Glomerular endothelial cell (primary cell): ENCODE measurements around the gene TEAD2. TPM values are rescaled to one million over a fixed set of nuclear protein-coding genes. Genes with fewer than 3 reads are reported as not detected.

Experiments
- DNase-seq: peaks from one replicate; pipeline ENCODE4 v3.0.0-alpha.2; 2011; ENCODE audit warnings: low read depth, low spot score; ENCODE audit errors: extremely low read depth
- total RNA-seq: library from RNA; depleted of rRNA; stranded (reverse); fragments of >200 nt; gene quantifications from 2 replicates; pipeline ENCODE4 v1.2.3, GENCODE V29; 2015

Gene TEAD2
- total RNA-seq, 1 donor from 2014 or later, result 55.2 TPM

DNA sequence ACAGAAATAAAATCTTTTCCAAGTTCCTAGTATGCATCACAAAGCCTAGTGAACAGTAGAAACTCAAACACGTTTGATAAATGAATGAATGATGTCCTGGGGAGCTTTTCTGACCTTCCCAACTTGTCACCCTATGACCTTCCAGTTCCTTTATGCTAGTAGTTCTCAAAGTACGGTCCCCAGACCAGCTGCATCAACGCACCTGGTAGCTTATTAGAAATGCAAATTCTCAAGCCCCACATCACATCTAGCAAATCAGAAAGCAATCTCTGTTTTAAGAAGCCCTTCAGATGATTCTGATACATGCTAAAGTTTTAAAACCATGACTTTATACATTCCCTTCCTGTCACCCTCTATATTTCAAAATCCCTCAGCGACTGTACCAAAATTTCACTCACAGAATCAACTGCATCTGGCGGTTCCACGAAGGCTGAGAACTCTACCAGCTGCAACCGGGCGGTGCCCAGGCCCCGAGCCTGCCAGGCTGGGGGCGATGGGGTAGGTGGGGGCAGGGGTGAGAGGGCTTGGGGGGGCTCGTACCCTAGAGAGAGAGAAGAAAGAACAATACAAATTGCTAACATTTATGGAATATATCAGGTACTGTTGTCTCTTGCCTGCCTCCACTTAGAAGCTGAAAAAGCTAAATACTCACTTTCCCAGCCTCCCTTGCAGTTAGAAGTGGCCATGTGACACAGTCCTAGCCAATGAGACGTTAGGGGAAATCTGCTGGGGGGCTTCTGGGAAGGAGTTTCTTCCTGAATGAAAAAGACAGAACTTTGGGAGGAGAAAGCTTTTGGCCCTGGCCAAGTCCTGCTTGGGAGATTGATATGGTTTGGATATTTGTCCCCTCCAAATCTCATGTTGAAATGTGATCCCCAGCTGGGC, 13.7 kb downstream of the TEAD2 start:
- no peak for DNase-seq

DNA sequence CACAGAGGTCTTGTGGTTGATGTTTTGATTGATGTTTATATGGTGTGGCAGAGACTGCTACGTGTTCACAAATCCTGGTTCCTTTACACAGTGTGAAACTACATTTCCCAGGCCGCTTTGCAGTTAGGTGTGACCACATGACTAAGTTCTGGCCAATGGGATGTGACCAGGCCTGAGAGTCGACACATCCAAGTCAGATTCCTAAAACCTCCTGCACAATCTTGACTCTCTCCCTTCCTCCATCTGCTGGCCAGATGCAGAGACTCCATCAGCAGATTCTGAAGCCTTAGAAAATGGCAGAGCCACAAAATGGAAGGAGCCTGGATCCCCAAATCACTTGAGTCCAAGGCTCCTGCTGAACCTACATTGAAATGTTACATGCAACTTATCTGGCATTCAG, 14.4 kb downstream of the TEAD2 start:
- DNase-seq, result no peak

DNA sequence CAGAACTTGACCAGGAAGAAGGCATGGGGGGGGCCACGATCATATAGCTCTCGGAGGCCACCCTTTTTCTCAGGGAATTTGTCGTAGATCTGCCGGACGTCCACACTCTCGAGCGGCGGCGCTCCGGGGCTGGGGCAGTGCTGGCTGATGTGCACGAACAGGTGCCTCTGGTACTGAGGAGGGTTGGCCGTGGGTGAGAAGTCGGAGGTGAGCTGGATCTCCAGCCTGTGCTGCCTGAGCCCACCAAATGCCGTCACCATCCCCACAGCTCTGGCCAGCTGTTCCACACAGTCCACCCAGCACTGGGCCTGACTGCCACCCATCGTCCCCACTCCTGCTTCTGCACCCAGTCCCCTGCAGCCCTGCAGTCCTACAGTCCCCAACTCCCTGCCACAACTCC, 15.0 kb downstream of the TEAD2 start:
- no peak for DNase-seq

DNA sequence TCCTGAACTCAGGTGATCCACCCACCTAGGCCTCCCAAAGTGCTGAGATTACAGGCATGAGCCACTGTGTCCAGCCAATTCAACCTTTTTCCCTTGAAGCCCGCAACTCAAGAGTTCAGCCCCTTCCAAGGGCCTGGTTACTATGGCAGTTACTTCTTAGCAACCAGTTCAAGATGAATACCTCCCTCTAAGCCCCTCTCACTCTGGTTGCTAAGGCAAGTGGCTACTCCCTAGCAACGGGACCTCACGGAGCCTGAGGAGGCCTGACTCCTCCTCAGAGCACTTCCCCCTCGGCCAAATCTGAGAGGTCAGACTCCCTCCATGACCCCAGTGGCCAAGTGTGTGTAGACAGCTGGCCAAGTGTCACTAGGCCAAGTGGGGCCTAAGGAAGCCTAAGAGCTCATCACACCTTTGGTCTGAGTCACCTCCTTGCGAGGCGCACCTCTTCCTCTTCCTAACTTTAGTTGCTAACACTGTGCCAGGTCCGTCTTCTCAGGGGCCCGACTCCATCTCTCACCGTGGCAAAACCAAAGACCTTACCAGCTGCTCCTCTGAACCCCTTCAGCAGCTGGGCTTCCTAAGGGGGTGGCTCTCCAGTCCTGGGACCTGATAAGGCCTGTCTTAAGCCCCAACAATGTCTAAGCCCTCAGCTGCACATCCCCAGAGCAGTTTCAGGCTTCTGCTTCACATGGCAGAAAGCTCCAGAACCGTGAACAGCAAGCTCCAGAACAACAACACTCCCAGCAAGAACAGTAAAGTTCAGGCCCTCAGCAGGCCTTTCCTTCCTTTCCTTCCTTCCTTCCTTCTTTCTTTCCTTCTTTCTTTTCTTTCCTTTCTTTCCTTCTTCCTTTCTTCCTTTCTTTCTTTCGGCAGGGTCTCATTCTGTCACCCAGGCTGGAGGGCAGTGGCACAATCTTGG, 17.5 kb downstream of the TEAD2 start:
- no peak for DNase-seq

DNA sequence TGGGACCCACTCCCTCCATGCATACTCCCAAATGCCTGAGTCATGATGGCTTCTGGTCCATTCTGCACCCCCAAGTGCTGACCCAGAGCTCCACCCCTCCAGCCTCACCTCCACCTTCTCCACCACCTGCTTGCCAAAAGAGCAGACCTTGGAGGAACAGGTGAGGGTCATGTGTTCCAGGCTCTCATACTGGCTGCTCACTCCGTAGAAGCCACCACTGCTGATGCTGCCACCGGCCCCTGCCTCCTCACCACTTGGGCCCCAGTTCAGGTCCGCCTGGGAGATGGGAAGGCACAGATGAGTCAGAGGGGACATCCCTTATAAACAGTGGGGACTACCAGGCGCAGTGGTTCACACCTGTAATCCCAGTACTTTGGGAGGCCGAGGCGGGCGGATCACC, 19.1 kb downstream of the TEAD2 start:
- DNase-seq, result no peak

DNA sequence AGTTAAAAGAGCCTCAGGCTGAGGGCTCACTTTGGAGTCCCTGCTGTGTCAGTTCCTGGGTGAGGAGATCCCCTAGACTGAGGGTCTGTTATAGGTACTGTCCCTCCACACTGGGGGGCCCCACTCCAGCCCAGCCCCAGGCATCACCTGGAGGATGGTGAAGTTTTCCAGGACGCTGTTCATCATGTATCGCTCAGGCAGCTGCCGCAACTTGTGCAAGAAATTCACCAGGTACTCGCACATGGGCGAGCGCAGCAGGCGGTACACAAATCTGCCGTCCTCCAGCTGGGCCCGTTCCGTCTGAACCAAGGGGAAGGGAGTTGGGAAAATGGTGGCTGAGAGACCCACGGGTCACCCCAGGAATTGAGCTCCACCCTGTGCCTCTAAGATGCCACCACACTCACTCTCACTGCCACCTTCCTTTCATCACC, 19.9 kb downstream of the TEAD2 start:
- DNase-seq, result no peak

DNA sequence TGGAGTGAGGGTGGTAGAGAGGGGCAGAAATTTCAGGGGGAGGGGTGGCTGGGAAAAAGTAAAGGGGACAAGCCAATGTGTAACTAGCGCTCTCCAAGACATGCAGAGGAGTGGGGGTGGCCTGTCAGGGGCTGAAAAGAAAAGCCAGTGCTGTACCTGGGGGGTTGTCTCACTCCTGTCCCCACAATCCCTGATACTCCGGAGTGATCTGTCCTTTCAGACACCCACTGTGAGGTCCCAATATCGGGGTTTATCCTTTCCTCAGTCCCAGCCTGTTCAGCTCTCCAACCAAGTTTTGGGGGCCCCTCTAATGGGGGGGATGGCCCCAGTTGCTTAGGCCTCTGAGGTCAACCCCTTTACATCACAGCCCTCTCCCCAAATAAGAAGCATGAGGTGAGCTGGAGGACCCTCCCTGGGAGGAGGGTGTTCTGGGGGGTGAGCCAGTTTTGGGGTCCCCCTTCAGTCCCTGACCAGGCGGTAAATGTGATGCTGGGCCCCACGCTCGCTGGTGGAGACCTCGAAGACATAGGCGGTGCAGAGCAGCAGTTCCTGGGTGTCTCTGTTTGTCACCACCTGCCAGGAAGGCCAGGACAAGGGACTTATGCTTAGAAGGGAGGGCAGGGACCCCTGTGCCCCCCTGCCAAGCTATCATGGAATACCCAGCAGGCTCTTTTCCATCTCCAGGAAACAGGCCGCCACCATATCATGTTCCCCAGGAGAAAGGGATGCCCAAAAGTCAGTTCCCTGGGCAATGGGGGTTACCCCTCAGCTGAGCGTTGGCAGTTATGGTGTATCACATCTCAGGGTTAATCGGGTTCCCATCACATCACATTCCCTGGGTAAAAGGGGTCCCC, 21.1 kb downstream of the TEAD2 start:
- no peak for DNase-seq

DNA sequence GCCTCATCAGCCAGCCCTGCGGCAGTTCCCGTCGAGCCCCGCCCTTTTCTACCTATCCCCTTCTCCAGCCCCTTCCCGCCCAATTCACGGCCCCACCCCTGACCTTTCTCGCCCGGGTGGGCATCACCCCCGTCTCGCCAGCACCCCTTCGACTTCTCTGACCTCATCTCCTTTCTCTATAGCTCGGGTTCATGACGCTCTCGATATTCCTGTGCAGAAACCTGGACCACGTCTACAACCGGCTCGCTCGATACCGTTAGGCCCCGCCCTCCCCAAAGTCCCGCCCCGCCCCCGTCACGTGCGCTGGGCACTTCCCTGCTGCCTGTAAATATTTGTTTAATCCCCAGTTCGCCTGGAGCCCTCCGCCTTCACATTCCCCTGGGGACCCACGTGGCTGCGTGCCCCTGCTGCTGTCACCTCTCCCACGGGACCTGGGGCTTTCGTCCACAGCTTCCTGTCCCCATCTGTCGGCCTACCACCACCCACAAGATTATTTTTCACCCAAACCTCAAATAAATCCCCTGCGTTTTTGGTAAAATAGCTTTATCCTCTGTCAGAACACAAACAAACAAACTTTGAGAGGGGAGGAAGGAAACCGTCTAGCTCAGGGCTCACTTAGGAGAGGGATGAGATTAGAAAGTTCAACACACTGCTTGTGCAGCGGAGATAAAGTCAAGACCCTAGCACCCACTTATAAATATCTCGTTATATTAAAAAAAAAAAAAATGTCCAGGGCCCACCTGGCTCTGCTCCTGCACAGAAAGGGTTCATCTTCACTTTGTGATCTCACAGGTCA, 21.9 kb downstream of the TEAD2 start:
- DNase-seq, result no peak

DNA sequence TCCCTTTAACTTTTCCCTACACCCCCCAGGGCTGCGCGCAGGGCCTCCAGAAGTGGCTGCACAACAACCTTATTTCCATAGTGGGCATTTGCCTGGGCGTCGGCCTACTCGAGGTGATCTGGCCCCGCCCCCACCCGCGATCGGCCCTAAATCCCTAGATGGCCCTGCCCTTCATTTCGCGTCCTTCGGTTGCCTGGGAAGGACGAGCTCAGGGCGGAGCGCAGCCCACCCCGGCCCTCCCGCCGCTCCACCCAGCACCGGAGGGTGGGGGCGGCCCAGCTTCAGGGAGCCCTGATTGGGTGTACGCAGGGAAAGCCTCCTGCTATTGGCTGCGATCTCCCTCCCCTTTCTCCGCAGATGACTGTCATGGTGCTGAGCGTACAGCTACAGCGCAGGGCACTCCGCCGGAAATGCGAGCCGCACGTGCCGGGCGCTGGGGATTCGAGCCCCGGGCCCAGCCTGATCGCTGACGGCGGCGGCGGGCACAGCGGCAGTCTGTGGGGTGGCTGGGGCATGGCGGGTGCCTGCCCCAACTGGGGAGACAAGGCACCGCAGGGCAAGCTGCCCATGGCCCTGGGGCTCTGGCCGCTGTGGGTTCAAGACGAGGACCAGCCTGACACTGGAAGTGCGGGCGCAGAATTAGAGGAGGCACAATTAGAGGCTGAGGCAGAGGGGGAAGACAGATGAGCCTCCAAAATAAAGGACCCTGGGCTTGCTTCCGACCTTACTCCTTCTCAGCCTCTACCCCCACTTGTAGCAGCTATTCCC, 22.7 kb downstream of the TEAD2 start:
- no peak for DNase-seq

DNA sequence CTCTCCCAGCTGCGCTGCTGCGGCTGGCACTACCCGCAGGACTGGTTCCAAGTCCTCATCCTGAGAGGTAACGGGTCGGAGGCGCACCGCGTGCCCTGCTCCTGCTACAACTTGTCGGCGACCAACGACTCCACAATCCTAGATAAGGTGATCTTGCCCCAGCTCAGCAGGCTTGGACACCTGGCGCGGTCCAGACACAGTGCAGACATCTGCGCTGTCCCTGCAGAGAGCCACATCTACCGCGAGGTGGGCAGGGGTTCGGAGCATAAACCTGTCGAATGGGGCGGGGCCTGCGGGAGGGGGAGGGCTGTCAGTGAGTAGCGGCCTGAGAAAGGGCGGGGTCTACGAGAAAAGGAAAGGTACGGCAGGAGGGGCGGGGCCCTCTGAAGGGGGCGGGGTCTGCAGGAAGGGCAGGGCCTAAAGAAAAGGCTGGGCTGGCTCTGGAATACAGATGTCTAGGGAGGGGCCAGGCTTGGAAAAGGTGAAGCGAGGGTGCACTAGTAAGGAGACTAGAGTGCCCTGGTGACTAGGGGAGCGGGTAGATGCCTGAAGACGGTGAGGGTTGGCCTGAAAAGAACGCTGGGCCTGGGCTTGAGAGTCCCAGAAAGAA, 23.4 kb downstream of the TEAD2 start:
- no peak for DNase-seq

DNA sequence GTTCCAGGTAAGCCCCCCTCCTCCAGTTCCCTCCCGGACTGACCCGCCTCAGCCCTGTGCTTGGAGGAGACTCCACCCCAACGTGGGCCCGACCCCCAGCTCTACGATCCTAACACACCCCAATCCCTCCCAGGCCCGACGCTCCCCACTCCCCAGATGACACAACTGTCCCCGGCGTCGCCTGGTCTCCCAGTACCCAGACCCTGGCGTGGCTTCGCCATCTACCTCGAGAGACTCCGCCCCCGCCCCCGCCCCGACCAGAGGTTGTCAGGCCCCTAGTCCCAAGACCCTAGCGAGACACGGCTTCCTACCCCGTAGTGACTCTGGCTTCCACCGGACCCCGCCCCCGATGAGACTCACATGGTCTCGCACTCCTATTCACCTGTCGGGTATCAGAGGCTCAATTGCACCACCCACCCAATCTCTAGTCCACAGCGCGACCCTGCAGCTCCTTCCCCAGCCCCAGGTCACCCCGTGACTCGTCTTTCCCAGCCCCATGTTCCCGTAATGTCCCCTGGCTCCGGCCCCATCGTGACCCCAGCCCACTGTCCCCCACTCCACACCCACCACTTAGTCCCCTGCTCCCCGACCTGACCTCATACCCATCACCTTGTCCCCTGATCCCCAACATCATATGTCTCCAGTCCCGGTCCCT, 24.1 kb downstream of the TEAD2 start:
- no peak for DNase-seq

DNA sequence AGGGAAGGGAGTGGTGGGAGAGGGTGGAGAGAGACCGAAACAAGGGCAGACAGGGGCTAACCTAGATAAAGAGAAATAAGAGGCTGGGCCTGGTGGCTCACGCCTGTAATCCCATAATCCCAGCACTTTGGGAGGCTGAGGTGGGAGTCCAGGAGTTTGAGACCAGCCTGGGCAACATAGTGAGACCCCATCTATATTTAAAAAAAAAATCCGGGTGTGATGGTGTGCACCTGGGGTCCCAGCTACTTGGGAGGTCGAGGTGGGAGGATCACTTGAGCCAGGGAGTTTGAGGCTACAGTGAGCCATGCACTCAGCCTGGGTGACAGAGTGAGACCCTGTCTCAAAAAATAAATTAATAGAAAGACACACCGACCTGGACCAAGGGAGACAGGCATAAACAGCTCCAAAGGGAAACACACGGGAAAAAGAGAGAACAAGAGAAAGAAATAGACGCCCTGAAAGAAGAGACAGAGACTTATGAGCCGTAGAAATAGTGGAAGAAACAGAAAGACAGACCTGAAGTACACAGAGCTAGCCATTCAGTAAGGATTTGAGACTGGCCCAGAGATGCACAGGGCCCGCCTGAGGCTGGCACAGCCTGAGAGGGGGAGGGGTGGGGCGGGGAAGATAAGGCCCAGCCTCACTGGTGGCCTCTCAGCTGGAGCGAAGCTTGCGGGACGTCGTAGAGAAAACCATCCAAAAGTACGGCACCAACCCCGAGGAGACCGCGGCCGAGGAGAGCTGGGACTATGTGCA, 24.8 kb downstream of the TEAD2 start:
- DNase-seq, result no peak

DNA sequence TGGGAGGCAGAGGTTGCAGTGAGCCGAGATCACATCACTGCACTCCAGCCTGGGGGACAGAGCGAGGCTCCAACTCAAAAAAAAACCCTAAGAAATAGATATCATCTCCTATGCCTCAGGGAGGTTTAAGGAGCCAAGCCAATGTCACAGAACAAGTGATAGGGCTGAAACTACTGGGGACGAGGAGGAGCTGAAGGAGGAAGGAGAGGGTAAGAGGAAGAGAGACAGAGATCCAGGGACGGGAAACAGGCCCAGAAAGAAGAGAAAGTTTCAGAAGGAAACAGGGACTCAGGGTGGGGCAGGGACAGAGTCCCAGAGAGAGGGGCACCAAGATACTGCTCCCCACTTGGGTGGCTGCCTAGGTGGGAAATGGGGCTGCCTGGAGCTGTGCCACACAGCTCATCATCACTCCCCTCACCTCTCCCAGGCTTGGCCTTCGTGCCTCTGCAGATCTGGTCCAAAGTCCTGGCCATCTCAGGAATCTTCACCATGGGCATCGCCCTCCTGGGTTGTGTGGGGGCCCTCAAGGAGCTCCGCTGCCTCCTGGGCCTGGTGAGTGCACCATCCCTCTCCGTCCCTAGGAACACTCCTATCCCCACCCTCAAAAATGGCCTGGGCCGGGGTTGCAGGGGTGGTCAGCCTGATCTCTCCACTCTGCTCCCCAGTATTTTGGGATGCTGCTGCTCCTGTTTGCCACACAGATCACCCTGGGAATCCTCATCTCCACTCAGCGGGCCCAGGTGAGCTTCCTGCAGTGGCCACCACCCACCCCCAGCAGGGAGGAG, 25.5 kb downstream of the TEAD2 start:
- no peak for DNase-seq

DNA sequence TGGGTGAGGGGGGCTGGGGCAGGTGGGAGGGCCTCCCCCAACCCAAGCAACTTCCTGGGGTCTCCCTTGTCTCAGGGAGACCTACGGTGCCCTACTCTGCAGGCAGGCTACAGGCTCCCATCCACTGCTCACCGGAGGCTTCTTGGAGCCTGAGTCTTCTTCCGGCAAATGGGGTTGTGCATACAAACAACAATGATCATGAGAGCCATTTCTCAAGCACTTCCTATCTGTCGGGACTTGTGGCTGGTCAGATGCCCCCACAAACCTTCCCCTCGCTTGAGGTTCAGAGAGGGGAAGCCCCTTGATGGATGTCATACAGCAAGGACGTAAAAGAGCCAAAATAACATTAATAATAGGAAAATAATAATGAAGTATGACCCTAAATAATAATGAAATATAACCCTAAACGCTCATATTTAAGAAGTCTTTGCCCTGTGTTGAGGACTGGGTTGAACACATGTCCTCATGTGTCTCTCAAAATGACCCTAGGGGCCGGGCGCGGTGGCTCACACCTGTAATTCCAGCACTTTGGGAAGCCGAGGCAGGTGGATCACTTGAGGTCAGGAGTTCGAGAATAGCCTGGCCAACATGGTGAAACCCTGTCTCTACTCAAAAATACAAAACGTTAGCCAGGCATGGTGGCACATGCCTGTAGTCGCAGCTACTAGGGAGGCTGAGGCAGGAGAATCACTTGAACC, 26.3 kb downstream of the TEAD2 start:
- DNase-seq, result no peak

DNA sequence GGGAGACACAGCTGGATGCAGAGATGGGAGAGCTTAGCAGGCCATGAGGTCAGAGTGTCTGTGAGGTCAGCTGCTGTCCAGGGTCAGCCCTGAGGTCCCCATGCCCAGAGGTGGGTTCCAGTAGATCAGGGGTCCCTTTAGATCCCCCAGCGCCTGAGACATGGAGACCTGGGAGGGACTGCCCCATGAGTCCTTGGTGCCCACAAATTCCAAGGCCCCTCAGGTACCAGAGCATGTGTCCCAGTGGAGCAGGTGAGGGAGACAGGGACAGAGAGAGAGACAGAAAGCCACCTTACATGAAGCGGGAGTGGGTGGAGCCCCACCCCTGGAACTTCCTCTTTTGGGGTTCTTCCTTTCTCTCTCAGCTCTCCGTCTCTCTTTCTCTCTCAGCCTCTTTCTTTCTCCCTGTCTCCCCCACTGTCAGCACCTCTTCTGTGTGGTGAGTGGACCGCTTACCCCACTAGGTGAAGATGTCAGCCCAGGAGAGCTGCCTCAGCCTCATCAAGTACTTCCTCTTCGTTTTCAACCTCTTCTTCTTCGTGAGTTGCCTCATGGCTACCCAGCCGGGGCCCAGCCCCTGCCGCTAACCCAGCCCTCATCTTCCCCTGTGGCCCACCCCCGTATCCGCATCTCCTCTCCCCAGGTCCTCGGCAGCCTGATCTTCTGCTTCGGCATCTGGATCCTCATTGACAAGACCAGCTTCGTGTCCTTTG, 27.0 kb downstream of the TEAD2 start, which contains the start of gene CD37:
CD37 (plus strand) TSS at position 336 of the 713 bp plus-strand sequence; CDS start at position 471, 135 bp downstream.
- no peak for DNase-seq
